Astrocyte of the hippocampus (primary cell): ENCODE measurements around the gene OR10H3.
"Not testable (repeated sequence)": the region's sequence is repeated elsewhere in the genome, so short reads cannot be mapped to it uniquely, and the experiment has no call there.

Source experiments
- DNase-seq: peaks from one replicate; pipeline ENCODE4 v3.0.0; 2011; ENCODE audit warnings: low read depth, low spot score

The OR10H3 gene

DNA sequence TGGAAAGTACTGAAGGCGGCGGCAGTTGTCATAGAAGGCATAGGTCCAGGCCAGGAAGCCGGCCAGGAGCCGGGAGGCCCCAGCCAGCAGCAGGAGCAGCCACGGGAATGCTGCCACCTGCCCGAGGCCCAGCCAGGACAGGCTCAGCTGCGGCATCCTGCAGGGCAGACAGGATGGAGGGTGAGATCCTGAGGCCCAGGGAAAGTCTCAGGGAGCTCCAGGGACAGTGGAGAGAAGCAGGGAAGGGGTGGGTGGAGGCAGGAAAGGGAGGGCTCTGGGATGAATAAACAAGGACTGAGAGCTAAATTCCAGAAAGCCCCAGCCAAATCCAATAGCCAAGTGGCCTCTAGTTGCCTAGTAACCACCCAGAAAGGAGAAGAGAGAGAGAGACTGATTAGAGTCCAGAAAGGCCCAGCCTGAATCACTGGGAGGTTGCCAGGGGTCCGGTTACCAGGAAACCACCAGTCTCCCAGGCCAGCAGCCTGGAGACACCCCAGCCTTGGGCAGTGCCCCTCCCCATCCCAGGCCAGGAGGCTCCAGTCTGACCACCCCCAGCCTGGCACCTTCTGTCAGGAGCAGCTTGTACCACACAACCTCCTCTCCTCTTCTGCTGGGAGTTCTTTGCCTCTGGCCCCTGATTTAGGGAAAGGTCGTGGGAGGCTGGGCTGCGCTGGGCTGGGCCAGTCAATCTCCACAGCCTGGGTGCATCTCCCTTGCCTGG, 42.1 kb downstream of the OR10H3 start:
- peak; percentile 32 for DNase-seq

DNA sequence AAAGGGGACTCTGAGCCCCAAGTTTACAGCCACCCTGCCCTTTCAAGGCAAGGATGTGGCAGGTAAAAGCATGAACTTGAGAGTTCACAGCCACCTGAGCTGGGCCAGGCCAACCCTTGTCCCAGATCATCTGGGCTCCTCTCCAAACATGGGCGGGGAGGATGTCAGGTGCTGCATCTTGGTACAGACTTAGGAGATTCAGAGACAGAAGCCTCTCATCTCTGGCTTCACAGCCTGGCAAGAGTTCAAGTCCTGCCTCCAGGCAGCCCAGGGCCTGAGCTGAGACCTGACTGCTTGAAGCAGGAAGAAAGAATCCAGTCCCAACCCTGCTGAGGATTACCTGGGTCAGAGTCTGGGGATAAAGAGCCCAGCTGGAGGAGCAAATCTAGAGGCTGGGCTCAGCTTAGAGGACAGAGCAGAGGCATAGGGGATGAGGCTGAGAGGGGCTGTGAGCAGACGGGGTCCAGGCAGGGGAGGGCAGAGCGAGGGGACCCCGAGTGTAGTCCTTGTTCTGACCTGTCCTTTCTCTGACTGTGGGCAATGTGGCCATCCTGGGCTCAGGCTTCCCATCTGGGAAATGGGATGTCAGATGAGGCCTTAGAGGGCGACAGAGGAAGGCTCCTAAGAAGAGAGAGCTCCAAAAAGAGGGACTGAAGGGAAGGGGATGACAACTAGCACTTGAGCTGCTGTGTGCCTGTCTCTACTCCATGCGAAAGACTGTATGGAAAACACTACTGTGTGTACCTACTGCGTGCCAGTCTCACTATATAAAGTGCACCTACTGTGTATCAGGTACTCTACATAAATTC, 43.0 kb downstream of the OR10H3 start:
- DNase-seq: no peak

DNA sequence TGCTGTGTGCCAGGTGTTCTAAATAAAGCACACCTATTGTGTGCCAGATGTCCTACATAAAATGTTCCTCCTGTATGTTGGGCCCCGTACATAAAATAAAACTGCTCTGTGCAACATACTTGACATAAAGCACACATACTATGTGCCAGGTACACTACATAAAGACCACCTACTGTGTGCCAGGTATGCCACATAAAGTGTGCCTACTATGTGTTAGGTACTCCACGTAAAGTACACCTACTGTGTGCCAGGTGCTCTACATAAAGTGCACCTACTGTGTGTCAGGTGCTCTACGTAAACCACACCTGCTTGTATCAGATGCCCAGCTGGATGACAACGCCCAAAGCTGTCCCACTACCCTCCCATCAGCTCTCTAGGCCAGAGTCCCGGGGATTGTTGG, 43.9 kb downstream of the OR10H3 start:
- DNase-seq: no peak

DNA sequence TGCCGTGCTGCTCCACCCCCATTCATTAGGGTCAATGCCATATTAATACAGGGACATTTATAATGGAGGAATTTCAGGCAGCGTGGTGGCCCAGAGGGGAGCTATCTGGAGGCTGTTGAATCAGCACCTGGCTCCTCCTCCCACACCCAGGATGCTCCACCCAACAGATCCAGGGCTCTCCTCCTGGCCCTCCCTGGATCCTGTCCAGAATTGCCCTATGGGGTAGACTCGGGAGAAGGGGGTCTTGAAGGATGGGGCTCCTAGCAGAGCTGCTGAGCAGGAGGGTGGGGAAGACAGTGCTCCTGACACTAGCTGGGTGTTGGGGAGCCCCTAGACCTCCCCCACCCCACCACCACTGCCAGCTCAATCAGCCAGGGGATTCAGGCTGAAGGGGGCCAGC, 44.4 kb downstream of the OR10H3 start:
- no peak for DNase-seq

DNA sequence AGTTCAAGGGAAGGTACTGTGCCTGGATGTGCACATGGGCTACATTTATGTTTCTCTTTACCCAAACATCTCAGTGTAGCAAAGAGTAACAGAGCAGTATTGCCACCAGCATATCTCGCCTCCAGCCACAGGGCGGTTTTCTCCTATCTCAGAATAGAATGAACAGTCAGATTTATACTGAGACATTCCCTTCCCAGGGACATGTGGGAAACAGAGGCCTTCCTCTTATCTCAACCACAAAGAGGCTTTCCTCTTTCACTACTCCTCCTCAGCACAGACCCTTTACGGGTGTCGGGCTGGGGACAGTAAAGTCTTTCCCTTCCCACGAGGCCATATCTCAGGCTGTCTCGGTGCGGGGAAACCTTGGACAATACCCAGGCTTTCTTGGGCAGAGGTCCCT, 45.1 kb downstream of the OR10H3 start:
- DNase-seq: not testable (repeated sequence)

DNA sequence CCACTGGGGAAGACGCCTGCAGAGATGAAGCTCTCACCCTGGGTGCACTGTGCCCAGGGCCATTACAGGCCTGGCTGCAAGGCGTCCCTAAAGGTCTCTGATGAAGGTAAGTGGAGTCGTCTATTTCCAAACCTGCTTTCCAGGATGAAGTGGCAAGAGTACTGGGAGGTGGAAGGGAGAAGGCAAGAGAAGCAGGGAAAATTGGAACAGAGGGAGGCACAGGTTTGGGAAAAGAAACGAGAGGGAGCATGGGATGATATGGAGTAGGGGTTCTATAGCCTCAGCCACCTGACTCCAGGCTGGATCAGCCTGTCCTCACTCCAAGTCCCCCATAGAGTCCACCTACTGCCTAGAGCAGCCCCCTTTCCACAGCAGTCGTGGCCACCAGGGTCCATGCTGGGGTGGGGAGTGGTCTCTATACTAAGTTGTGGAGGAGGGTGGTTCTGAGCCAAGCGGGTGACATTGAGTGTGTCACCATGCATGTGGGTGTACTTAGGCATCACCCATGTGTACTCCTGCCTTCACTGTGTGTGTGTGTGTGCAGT, 49.9 kb downstream of the OR10H3 start, which contains the start of gene OR10H5:
TSS of gene OR10H5 (plus strand) at position 51 of the 545 bp plus-strand sequence. CDS start 6,388 bp downstream, outside the sequence.
- no peak for DNase-seq

DNA sequence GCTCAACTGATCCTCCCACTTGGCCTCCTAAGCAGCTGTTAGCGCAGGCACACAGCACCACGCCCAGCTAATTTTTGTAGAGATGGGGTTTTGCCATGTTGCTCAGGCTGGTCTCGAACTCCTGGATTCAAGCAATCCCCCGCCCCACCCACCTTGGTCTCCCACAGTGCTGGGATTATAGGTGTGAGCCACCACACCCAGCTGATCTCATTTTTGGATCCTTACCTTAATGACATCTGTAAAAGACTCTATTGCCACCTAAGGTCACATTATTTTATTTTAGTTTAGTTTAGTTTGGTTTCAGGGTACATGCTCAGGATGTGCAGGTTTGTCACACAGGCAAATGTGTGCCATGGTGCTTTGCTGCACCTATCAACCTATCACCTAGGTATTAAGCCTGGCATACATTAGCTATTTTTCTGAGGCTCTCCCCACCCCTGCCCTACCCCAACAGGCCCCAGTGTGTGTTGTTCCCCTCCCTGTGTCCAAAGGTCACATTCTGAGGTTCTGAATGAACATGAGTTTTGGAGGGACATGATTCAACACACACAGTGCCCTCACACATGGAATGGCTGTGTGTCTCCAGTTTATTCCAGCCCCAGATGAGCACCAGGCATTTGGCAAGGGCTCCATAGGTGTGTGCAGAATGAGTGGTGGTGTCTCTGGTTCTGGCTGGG, 50.9 kb downstream of the OR10H3 start:
- DNase-seq: no peak

DNA sequence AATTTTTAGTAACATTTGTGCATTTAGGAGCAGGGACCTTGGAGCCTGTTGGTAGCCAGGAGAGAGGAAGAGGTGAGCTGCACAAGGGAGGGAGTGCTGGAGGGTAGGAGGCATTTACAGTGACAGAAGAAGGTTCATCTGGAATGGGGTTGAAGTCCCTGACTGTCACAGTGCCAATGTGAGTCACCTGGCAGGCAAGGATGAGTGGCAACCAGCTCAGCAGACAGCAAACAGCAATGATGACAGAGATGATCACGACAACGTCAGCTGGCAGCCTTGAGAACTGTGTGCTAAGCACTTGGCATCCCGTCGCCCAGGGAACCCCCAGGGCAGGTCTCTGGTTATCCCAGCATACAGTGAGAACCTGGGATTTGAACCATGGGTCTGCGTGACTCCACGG, 52.3 kb downstream of the OR10H3 start:
- DNase-seq: no peak
